Non-pigmented ciliary epithelial cell (primary cell): ENCODE measurements around the gene RENBP.
A peak's percentile ranks its signal among the peaks of the same experiment; 100 is the strongest.

Experiments used
- DNase-seq: peaks from one replicate; pipeline ENCODE4 v3.0.0-alpha.2; 2010; ENCODE audit warnings: low read depth

RENBP gene

GRCh38 chrX:153917869-153918268 lies 26.6 kb downstream of the RENBP start:
- no peak for DNase-seq

- DNase-seq, result no peak
These were observed 30.7 kb downstream of the RENBP start for GRCh38 chrX:153913701-153914100.

- DNase-seq, result no peak
These were observed 31.2 kb downstream of the RENBP start for GRCh38 chrX:153913211-153913610.

GRCh38 chrX:153911798-153912197 lies 32.6 kb downstream of the RENBP start:
- DNase-seq, result no peak

- no peak for DNase-seq
These were observed 34.0 kb downstream of the RENBP start for GRCh38 chrX:153910446-153910845.

- DNase-seq, result no peak
These were observed 34.5 kb downstream of the RENBP start for GRCh38 chrX:153909980-153910360.

- DNase-seq, result no peak
These were observed 35.1 kb downstream of the RENBP start for GRCh38 chrX:153909024-153909979.

GRCh38 chrX:153908219-153908860 lies 36.1 kb downstream of the RENBP start:
- no peak for DNase-seq

- no peak for DNase-seq
These were observed 37.0 kb downstream of the RENBP start for GRCh38 chrX:153907456-153907855.

- no peak for DNase-seq
These were observed 38.1 kb downstream of the RENBP start for GRCh38 chrX:153906126-153906917.

- DNase-seq, result no peak
These were observed 38.9 kb downstream of the RENBP start for GRCh38 chrX:153905481-153906095.

GRCh38 chrX:153903991-153904957 lies 40.2 kb downstream of the RENBP start, which contains the start of gene AVPR2:
TSS of gene AVPR2 (plus strand) at chrX:153904673. CDS start at chrX:153905146, 473 bp downstream.
- DNase-seq, result no peak

- DNase-seq, result no peak
These were observed 41.0 kb downstream of the RENBP start for GRCh38 chrX:153903238-153903980.

GRCh38 chrX:153902385-153902784 lies 42.1 kb downstream of the RENBP start:
- no peak for DNase-seq

GRCh38 chrX:153901753-153902140 lies 42.7 kb downstream of the RENBP start:
- no peak for DNase-seq

GRCh38 chrX:153900831-153901752 lies 43.4 kb downstream of the RENBP start:
- DNase-seq, result peak; percentile 45

- no peak for DNase-seq
These were observed 46.5 kb downstream of the RENBP start for GRCh38 chrX:153897899-153898298.

- DNase-seq, result no peak
These were observed 55.3 kb downstream of the RENBP start for GRCh38 chrX:153889123-153889522.

- DNase-seq, result no peak
These were observed 56.1 kb downstream of the RENBP start for GRCh38 chrX:153888344-153888743.
